ENCODE results near the gene MRPS27.
A peak's percentile ranks its signal among the peaks of the same experiment; 100 is the strongest.

The MRPS27 gene

GRCh38 chr5:72319976-72320752, at the start of gene MRPS27, which contains the start of gene PTCD2:
MRPS27 (minus strand) TSS chr5:72320240; CDS start chr5:72320221, 19 bp downstream.
PTCD2 (plus strand) TSS chr5:72320373; CDS start chr5:72320383, 10 bp downstream.
- DNase-seq: peak; percentile 94

- DNase-seq: no peak
These were observed 49.7 kb upstream of the MRPS27 start for GRCh38 chr5:72369711-72370110.

DNA sequence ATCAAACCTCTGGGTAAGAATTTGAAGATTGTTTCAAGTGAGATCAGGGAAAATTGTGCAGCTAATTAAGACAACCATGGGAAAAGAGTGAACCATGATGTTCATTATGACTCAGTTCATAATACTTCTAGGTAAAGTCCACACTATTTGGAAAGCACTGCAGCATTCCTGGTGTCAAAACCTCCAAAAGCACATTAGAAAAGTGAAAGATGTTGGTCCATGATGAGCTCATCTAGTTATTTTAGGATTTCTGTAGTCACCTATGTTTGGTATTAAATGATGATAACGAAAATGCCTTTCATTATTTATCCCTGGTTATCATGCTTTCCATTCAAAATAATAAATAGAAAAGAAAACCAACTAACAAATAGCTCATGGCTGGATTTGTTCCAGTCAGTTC, 49.3 kb upstream of the MRPS27 start:
- no peak for DNase-seq

DNA sequence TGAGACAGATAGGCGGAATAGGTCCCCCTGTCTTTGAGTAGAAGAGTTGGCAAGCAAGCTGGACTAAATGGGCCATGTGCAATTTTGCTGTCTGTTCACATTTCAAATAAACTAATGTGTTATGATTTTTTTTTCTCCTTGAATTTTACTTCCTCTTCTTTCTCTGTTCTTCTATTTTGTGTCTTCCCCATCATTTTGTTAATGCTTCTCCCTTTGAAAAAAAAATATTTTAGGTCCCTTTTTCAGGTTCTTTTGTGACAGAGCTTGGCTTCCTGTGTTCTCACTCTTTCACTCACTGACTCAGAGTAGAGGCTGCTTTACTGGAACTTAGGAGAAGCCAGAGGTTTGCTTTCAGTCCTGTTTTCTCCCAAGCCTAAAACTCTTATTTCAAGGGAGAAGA, 48.2 kb upstream of the MRPS27 start:
- DNase-seq: no peak

GRCh38 chr5:72366324-72366976, 46.4 kb upstream of the MRPS27 start:
- peak; percentile 9 for DNase-seq

GRCh38 chr5:72364951-72365350, 44.9 kb upstream of the MRPS27 start:
- DNase-seq: no peak

GRCh38 chr5:72364171-72364570, 44.1 kb upstream of the MRPS27 start:
- no peak for DNase-seq

DNA sequence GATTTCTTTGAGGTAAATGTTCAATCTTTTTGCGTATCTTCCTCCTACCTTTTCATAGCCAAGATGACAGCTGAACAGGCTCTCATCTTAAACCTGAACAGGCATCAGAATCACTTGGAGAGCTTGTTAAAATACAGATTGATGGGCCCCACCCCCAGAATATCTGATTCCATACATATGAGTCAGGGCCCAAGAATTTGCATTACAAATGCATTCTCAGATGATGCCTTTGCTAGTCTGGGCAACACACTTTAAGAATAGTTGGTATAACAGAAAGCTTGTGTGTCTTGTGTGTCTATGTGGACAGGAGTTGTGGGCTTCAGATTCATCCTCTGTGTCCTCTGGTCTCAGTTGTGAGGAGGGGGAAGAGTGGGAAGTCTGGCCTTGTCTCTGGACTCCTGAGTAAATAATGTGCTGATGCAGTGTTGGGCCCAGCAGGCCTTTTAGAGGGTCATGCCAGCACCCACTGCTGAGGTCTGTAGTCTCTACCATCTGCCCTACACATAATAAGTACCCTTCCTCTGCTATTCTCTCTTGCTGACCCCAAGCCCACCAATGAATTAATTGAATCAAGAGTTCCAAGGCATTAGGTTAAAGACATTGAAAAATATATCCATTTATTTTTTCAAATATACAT, 43.2 kb upstream of the MRPS27 start:
- DNase-seq: no peak

- no peak for DNase-seq
These were observed 39.8 kb upstream of the MRPS27 start for GRCh38 chr5:72359886-72360285.

- no peak for DNase-seq
These were observed 38.9 kb upstream of the MRPS27 start for GRCh38 chr5:72358925-72359324.

GRCh38 chr5:72356361-72356760, 36.3 kb upstream of the MRPS27 start:
- no peak for DNase-seq

DNA sequence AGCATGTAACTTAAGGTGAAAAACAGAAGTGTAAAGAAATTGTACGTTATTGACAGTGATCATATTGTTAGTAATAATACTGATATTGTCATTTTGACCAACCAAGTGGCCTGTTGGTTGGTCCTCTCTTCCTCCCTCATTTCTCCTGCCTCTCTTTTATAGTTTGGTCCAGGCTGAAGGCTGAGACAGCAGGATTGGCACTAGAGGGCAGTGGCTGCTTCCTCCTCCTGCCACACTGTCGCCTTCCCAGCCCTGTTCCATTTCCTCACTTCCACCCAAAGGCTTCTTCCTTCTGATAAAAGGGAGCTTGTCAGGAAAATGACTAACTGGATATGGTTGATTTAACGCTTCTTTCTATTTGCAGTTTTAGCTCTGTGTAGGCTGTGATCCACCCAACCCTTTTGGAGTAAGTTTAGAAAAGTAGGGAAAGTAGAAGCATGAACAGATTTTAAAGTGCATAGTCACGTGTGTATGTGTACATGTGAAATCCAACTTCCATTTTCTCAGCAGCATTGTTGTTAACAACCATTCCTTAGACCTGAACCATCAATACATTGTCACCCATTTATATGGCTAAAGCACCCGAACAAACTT, 35.8 kb upstream of the MRPS27 start:
- DNase-seq: no peak

GRCh38 chr5:72353046-72353445, 33.0 kb upstream of the MRPS27 start:
- DNase-seq: no peak

DNA sequence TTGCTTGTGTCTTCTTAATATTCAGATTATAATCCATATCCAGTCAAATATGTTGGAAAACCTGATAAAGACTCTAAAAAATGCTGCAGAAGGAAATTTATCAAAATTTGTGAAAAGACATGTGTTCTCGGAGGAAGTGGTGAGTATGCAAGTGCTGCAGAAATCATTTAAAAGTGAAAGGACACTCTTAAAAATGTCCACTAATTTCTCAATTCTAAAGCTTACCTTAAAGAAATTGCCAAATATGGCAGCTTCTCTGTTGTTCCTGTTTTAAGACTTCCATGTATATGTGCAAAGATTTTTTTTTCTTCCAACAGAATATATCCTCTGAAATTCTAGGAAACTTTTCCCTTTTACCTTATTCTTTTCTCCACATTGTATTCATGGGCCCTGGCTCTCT, 32.6 kb upstream of the MRPS27 start:
- DNase-seq: no peak

DNA sequence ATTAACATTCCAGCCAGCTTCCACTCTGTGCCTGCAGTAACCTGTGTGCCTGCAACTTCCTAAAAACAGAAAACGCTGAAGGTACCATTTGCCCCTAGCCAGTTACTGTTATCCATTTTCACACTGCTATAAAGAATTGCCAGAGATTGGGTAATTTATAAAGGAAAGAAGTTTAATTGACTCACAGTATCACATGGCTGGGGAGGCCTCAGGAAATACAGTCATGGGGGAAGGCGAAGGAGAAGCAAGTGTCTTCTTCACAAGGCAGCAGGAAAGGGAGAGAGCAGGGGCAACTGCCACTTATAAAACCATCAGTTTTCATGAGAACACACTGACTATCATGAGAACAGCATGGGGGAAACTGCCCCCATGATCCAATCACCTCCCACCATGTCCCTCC, 31.3 kb upstream of the MRPS27 start:
- no peak for DNase-seq

GRCh38 chr5:72347801-72348308, 27.8 kb upstream of the MRPS27 start:
- no peak for DNase-seq

DNA sequence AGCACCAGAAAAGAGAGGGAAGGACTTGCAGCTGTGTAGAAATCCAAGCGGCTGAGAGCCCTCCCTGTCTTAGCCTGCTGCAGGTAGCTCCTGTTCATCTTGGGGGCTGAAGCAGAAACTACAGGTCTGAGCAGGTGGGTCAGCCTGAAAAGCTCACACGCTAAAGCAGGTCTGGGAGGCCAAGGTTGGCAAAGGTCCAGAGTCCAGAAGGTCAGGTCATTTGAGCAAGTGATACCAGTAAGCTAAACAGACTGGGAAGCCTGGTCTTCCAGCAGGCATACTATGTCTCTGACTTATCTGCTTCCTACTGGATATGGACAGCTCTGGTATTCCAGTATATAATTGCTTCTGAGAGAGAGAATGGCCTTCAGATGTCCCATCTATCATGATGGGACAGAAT, 26.4 kb upstream of the MRPS27 start:
- DNase-seq: no peak

DNA sequence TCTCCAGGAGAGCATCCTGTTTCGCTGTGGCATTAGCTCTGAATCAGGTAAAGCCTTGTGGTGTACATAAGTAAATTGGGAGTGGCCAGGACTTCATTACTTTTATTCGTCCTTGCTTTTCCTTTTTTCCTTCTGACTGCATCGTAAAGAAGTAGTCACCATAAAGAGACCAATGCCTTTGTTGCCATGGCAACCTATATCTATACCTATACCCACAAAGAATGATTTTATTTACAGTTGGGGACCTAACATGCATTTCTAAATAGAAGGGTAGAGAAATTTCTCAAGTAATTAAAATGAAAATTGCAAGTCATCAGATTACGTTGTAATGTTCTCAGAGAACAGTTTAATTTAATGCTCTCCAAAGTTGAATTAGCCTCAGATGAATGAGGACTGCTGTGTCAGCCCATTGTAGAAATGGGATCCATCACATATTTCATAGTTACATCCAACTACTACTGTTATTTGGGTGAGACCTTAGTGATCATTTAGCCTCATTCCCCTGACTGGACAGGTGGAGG, 18.7 kb upstream of the MRPS27 start:
- no peak for DNase-seq

GRCh38 chr5:72337159-72337558, 17.1 kb upstream of the MRPS27 start:
- no peak for DNase-seq

DNA sequence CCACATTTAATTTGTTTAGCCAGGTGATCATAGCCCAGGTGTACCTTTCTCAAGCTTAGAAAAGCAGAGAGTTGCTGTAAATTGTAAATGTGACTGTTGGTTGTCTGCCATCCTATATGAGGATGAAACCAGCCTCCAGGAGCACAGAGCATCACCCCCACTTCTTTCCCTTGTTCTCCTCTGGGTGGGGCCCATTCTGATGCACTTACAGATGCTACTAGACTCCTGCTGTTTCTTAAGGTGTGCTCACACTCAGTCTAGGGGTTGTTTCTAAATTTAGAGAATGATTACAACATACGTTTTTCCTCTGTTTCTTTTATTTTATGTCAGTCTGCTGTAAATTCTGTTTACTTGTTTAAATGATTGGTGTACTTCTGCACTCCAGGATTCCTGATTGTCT, 10.7 kb upstream of the MRPS27 start:
- no peak for DNase-seq

DNA sequence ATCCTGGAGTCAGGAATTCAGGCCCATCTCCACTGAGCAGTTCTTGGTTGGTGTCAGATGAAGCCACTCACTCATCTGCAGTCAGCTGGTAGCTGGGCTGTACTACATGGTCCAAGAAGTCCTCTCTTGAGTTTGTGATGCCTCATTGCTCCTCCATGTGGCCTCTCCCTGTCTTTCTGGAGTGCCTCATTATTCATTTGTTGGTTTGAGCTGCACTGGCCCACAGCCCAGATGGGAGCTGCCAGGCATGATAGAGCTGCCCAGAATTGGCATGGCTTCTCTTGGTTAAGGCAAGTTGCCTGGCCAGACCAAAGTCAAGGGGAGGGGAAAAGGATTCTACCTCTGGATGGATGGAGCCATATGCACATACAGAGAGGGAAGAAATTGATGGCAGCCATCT, 8.1 kb upstream of the MRPS27 start:
- peak; percentile 84 for DNase-seq

- DNase-seq: no peak
These were observed 6.2 kb upstream of the MRPS27 start for GRCh38 chr5:72326306-72326649.

DNA sequence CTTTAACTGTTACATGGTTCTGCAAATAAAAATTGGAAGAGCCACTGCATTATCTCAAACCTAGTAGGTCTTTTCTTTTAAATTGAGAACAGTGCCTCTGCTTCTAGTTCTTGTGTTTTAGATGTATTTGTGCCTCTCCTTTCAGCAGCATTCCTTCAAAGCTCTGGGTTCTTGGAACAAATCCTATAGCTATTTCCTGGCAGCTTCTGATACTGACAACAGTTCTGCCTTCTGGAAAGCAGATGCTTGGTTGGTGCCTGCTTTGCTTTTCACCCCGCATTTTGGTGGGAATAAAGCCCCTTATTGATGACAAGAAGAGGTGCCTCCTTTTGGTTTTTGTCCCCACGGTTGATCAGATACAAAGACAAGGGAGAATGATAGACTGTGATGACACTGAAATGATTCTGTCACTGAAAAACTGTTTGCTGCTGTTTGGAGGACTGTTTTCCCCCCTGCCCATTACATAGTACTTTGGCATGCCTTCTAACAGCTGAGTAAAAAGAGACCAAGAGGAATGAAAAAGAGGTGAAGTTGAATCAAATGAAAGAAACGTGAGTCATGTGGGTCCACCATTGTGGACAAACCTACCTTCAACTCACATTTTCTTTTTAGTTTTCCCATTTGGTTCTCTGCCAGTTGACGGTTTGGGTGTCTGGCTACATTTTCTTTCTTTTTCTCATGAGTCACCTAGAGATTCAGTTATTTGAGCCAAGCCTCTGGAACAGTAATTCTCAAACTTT, 5.7 kb upstream of the MRPS27 start:
- no peak for DNase-seq
